ENCODE measurements around the gene XYLT1.

XYLT1 gene

DNA sequence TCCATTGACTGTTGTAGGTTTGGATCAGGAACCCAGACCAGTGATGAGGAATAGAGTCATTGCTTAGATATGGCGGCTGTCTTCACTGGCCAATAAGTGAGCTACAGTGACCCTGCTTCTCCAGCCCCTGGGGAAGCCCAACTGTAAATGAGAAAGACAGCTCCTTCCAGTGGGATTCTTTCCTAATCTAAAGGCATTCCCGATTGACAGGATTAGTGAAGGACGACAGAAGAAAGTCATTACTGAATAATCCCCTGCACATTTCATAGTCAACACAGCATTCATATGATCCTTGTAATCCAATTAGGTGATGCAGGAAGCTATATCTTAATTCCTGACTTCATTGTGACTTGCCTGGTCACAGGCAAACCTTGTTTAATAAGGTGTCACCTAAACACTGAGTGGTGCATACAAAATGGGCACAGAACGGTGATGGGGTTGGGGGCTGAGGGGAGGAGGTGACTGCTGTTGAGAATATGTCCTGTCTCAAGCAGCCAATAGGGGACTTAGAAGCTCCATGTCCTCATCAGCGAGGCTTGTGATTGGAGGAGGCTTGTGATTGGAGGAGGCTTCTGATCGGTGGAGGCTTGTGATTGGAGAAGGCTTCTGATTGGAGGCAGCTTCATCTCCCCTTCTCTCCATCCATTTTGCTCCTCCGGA lies 242.6 kb downstream of the XYLT1 start:
- H3K4me3 ChIP-seq (ENCODE audit: low read depth, low read length), result no peak overlapping the region
- peaks cover under 1% of the 10 kb centered on the region for H3K4me1 ChIP-seq (ENCODE audit: control insufficient read depth, insufficient read depth, low read length)
- H3K9me3 ChIP-seq (ENCODE audit: control insufficient read depth, insufficient read depth, low read length), result no peaks in the 10 kb centered on the region
- no peaks in the 10 kb centered on the region for H3K36me3 ChIP-seq (ENCODE audit: control insufficient read depth, insufficient read depth, low read length)
- H3K9ac ChIP-seq (ENCODE audit: low read depth, low read length), result no peak overlapping the region
- H3K27me3 ChIP-seq (ENCODE audit: control insufficient read depth, insufficient read depth, low read length), result no peaks in the 10 kb centered on the region

DNA sequence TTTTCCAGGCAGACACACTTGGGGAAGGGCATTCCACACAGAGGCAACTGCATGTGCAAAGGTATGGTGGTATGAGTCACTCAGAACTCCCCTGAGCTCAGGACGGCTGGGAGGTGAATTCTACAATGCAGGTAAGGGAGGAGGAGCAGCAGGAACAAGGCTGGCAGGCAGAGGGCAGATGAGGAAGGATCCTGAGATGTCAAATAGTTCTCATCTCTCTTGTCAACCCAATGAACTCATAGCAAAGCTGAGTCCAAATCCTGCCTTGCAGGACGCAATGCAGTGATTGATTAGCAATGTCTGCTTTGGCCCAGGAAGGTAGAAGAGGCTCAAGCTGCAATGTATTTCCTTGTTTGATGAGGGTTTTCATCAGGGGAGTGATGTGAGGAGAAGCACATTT lies 243.5 kb downstream of the XYLT1 start:
- H3K4me3 ChIP-seq (ENCODE audit: low read depth, low read length), result no peak overlapping the region
- H3K27me3 ChIP-seq (ENCODE audit: control insufficient read depth, insufficient read depth, low read length), result no peaks in the 10 kb centered on the region
- H3K4me1 ChIP-seq (ENCODE audit: control insufficient read depth, insufficient read depth, low read length), result peaks cover 4% of the 10 kb centered on the region
- H3K36me3 ChIP-seq (ENCODE audit: control insufficient read depth, insufficient read depth, low read length), result no peaks in the 10 kb centered on the region
- H3K9ac ChIP-seq (ENCODE audit: low read depth, low read length), result no peak overlapping the region
- no peaks in the 10 kb centered on the region for H3K9me3 ChIP-seq (ENCODE audit: control insufficient read depth, insufficient read depth, low read length)

DNA sequence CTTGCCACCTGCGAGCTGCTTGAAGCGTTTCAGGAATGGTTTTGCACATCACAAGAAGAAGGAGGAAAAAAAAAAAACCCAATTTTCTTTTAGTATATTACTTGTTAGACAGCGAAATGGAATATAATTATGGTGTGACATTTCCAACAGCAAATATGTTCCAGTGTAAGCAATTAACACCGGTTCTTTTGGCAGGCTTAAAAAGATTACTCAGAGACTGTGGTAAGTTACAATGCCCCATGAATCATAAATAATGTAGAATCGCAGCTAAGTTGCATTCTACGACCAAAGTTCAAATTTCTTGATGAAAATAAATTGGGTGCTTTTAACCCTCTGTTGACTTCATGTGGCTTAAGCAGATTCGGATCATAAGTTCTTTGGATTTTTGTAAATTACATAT lies 245.2 kb downstream of the XYLT1 start:
- Histone ChIP-seq H3K4me3 (ENCODE audit: low read depth, low read length) (no peak overlapping the region), H3K36me3 (ENCODE audit: control insufficient read depth, insufficient read depth, low read length) (no peaks in the 10 kb centered on the region), H3K9me3 (ENCODE audit: control insufficient read depth, insufficient read depth, low read length) (no peaks in the 10 kb centered on the region), H3K9ac (ENCODE audit: low read depth, low read length) (no peak overlapping the region), H3K27me3 (ENCODE audit: control insufficient read depth, insufficient read depth, low read length) (no peaks in the 10 kb centered on the region), H3K4me1 (ENCODE audit: control insufficient read depth, insufficient read depth, low read length) (peaks cover 4% of the 10 kb centered on the region)

DNA sequence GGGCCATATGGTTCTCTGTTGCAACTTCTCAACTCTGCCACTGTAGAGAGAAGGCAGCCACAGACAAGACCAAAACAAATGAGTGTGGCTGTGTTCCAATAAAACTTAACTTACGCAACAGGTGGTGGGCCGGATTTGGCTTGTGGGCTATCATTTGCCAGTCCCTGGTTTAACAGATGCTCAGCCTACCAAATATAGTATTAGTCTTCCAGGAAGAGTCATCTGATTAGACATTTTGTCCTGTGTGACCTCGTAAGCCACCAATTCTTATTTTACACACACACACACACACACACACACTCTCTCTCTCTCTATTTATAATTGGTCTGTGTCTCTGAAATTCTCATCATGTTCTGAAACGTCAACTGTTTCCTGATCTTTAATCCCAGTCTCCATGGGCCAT lies 245.9 kb downstream of the XYLT1 start:
- Histone ChIP-seq H3K36me3 (ENCODE audit: control insufficient read depth, insufficient read depth, low read length) (no peaks in the 10 kb centered on the region), H3K9me3 (ENCODE audit: control insufficient read depth, insufficient read depth, low read length) (no peaks in the 10 kb centered on the region), H3K4me3 (ENCODE audit: low read depth, low read length) (no peak overlapping the region), H3K9ac (ENCODE audit: low read depth, low read length) (no peak overlapping the region), H3K4me1 (ENCODE audit: control insufficient read depth, insufficient read depth, low read length) (peaks cover 4% of the 10 kb centered on the region), H3K27me3 (ENCODE audit: control insufficient read depth, insufficient read depth, low read length) (no peaks in the 10 kb centered on the region)

DNA sequence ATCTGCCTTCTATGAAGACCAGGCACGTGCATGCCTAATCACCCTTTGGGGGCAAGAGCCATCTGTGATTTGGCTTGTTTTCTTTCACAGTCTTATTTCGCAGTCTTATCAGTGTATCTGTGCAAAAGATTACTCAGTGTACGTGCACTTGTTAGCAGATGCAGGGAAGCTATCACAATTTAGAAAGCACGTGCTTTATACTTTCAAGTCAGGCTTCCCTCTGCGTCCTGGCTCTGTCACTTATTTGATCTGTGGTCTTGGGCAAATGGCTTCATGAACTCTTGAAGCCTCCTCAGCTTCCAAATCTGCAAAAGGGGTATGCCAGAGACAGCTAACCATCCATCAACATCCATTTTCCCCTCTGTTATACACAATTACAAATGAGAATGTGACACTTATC lies 246.4 kb downstream of the XYLT1 start:
- Histone ChIP-seq H3K4me3 (ENCODE audit: low read depth, low read length) (no peak overlapping the region), H3K36me3 (ENCODE audit: control insufficient read depth, insufficient read depth, low read length) (no peaks in the 10 kb centered on the region), H3K4me1 (ENCODE audit: control insufficient read depth, insufficient read depth, low read length) (peaks cover 4% of the 10 kb centered on the region), H3K9me3 (ENCODE audit: control insufficient read depth, insufficient read depth, low read length) (no peaks in the 10 kb centered on the region), H3K27me3 (ENCODE audit: control insufficient read depth, insufficient read depth, low read length) (no peaks in the 10 kb centered on the region), H3K9ac (ENCODE audit: low read depth, low read length) (no peak overlapping the region)

DNA sequence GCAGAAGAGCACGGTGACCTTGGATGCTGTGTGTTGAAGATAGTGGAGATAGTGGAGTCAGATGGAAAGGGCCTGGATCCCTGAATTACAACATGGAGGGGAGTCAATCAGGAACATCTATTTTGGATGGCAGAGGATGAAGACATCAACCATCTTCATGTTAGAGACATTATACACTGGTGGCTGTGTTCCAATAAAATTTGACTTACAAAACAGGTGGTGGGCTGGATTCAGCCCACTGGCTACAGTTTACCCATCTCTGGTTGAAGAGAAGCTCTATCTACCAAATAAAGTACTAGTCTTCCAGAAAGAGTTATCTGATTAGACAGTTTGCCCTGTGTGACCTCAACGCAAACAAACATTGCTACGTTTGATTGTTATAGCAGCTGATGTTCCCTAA lies 247.2 kb downstream of the XYLT1 start:
- Histone ChIP-seq H3K27me3 (ENCODE audit: control insufficient read depth, insufficient read depth, low read length) (no peaks in the 10 kb centered on the region), H3K4me1 (ENCODE audit: control insufficient read depth, insufficient read depth, low read length) (peaks cover 4% of the 10 kb centered on the region)

DNA sequence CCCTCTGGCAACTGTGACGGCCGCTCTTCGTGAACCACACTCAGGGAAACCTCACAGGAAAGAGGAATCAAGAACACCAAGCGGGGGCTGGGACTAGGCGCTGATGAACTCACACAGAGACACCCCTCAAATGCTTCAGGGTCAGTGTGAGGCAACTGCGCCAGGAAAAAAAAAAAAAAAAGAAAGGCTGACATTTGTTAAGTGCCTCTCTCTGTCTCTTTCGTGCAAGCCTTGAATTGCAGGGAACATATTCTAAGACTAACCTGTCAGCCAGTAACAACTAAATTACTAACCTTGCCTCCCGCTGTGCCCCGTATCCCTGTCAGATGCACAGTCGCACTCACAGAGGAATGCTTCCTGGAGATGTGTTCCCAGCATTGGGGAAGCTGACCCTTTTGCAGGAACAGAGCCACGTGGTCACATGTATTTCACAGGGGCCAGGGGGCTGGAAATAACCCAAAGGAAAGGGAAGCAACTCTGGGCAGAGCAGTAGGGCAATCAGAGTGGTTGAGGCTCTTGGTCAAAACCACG lies 247.8 kb downstream of the XYLT1 start:
- Histone ChIP-seq H3K4me1 (ENCODE audit: control insufficient read depth, insufficient read depth, low read length) (peaks cover 4% of the 10 kb centered on the region), H3K4me3 (ENCODE audit: low read depth, low read length) (no peak overlapping the region), H3K36me3 (ENCODE audit: control insufficient read depth, insufficient read depth, low read length) (no peaks in the 10 kb centered on the region), H3K9me3 (ENCODE audit: control insufficient read depth, insufficient read depth, low read length) (no peaks in the 10 kb centered on the region), H3K27me3 (ENCODE audit: control insufficient read depth, insufficient read depth, low read length) (no peaks in the 10 kb centered on the region), H3K9ac (ENCODE audit: low read depth, low read length) (no peak overlapping the region)

More for the DNA sequence above, 247.2 kb downstream of the XYLT1 start:
- Histone ChIP-seq H3K4me3 (ENCODE audit: low read depth, low read length) (no peak overlapping the region), H3K36me3 (ENCODE audit: control insufficient read depth, insufficient read depth, low read length) (no peaks in the 10 kb centered on the region), H3K9ac (ENCODE audit: low read depth, low read length) (no peak overlapping the region), H3K9me3 (ENCODE audit: control insufficient read depth, insufficient read depth, low read length) (no peaks in the 10 kb centered on the region)

DNA sequence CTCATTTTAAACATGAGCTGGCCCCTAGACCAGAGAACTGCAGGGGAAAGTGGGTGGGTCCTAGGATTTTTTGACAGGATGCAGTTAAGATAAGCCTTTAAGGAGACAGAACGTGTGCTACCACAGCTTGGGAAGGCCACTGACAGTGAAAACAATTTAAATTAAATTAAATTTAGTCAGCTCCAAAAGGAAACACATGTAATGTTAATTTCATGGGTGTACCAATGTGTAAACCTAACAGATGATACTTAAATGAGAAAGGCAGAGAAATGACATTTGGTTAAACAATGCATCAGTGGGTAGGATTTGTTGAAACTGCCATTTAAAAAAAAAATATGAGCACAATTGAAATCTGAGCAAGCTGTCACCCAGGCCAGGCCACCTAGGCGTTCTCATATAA lies 250.8 kb downstream of the XYLT1 start:
- Histone ChIP-seq H3K4me3 (ENCODE audit: low read depth, low read length) (no peak overlapping the region), H3K9me3 (ENCODE audit: control insufficient read depth, insufficient read depth, low read length) (no peaks in the 10 kb centered on the region), H3K9ac (ENCODE audit: low read depth, low read length) (no peak overlapping the region), H3K27me3 (ENCODE audit: control insufficient read depth, insufficient read depth, low read length) (no peaks in the 10 kb centered on the region), H3K36me3 (ENCODE audit: control insufficient read depth, insufficient read depth, low read length) (no peaks in the 10 kb centered on the region), H3K4me1 (ENCODE audit: control insufficient read depth, insufficient read depth, low read length) (peaks cover 4% of the 10 kb centered on the region)

DNA sequence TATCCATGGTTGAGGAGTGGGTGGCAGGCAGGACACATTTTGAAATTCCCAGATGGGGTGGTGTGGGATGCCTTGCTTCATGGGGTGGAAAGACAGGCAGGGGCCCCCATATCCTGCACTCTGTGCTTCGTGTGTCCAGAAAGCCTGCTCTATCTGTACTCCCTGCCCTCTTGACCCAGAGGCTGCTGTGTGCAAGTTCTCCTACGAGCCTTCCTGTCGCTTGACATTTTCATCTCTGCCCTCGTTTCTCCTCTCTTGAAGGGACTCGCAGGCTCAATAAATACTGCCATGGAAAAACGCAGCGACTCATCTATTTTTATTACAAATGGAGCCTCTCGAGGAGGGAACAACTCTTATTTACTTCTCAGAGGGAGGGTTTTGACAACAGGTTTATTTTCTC lies 254.8 kb downstream of the XYLT1 start:
- Histone ChIP-seq H3K9ac (ENCODE audit: low read depth, low read length) (no peak overlapping the region), H3K4me1 (ENCODE audit: control insufficient read depth, insufficient read depth, low read length) (no peaks in the 10 kb centered on the region), H3K36me3 (ENCODE audit: control insufficient read depth, insufficient read depth, low read length) (no peaks in the 10 kb centered on the region), H3K4me3 (ENCODE audit: low read depth, low read length) (no peak overlapping the region), H3K9me3 (ENCODE audit: control insufficient read depth, insufficient read depth, low read length) (peaks cover 4% of the 10 kb centered on the region), H3K27me3 (ENCODE audit: control insufficient read depth, insufficient read depth, low read length) (no peaks in the 10 kb centered on the region)

DNA sequence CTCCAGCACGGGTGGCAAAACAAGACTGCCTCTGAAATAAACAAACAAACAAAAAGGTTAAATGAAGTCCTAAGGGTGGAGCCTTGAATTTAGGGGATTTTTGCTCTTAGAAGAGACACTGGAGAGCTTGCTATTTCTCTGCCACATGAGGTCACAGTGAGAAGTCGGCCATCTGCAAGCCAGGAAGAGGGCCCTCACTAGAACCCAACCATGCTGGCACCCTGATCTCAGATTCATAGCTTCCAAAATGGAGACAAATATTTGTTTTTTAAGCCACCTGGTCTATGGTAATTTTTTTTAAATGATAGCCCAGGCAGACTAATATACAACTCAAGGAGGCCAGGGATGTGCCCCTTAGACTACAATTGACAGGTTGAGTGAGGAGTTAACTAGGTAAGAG lies 255.5 kb downstream of the XYLT1 start:
- Histone ChIP-seq H3K36me3 (ENCODE audit: control insufficient read depth, insufficient read depth, low read length) (no peaks in the 10 kb centered on the region), H3K4me1 (ENCODE audit: control insufficient read depth, insufficient read depth, low read length) (no peaks in the 10 kb centered on the region), H3K27me3 (ENCODE audit: control insufficient read depth, insufficient read depth, low read length) (no peaks in the 10 kb centered on the region), H3K4me3 (ENCODE audit: low read depth, low read length) (no peak overlapping the region), H3K9ac (ENCODE audit: low read depth, low read length) (no peak overlapping the region), H3K9me3 (ENCODE audit: control insufficient read depth, insufficient read depth, low read length) (peaks cover 4% of the 10 kb centered on the region)

DNA sequence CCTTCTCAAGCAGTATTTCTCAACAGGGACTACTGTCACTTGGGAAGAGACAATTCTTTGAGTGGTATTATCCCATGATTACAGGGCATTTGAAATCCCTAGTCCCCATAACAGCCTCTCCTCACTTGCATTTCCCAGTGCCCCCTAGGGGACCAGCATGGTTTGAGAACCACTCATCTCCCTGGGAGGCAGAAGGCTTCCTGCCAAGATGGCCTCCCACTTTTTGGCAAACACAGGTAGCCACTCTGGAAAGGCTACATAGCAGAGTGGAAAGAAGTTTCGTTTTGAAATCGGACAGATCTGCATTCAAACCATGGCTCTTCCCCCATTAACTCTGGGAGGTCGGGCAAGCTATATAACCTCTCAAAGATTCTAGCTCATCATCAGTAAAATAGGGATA lies 256.8 kb downstream of the XYLT1 start:
- Histone ChIP-seq H3K9me3 (ENCODE audit: control insufficient read depth, insufficient read depth, low read length) (peaks cover 4% of the 10 kb centered on the region), H3K4me3 (ENCODE audit: low read depth, low read length) (no peak overlapping the region), H3K36me3 (ENCODE audit: control insufficient read depth, insufficient read depth, low read length) (no peaks in the 10 kb centered on the region), H3K4me1 (ENCODE audit: control insufficient read depth, insufficient read depth, low read length) (no peaks in the 10 kb centered on the region), H3K9ac (ENCODE audit: low read depth, low read length) (no peak overlapping the region), H3K27me3 (ENCODE audit: control insufficient read depth, insufficient read depth, low read length) (no peaks in the 10 kb centered on the region)

DNA sequence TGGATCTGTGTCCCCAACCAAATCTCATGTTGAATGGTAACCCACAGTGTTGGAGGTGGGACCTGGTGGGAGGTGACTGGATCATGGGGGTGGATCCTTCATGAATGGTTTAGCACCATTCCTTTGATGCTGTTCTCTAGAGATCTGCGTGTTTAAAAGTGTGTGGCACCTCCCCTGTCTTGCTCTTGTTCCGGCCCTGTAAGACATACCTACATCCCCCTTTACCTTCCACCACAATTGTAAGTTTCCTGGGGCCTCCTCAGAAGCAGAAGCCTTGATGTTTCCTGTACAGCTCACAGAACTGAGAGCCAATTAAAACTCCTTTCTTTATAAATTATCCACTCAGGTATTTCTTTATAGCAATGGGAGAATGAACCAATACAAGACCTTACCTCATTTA lies 257.7 kb downstream of the XYLT1 start:
- Histone ChIP-seq H3K27me3 (ENCODE audit: control insufficient read depth, insufficient read depth, low read length) (no peaks in the 10 kb centered on the region), H3K9me3 (ENCODE audit: control insufficient read depth, insufficient read depth, low read length) (peaks cover 4% of the 10 kb centered on the region), H3K9ac (ENCODE audit: low read depth, low read length) (no peak overlapping the region), H3K4me1 (ENCODE audit: control insufficient read depth, insufficient read depth, low read length) (no peaks in the 10 kb centered on the region), H3K4me3 (ENCODE audit: low read depth, low read length) (no peak overlapping the region), H3K36me3 (ENCODE audit: control insufficient read depth, insufficient read depth, low read length) (no peaks in the 10 kb centered on the region)

Data from iPS-15b (cell line).